GM19455 (cell line): ENCODE results near the gene PHYHD1.
A peak's percentile ranks its signal among the peaks of the same experiment; 100 is the strongest.

Experiments
- ATAC-seq: cut with Tn5 transposase; IDR thresholded peaks from one replicate; pipeline ENCODE4 v1.9.1; 2021; ENCODE audit not compliant: unreplicated experiment

The PHYHD1 gene

DNA sequence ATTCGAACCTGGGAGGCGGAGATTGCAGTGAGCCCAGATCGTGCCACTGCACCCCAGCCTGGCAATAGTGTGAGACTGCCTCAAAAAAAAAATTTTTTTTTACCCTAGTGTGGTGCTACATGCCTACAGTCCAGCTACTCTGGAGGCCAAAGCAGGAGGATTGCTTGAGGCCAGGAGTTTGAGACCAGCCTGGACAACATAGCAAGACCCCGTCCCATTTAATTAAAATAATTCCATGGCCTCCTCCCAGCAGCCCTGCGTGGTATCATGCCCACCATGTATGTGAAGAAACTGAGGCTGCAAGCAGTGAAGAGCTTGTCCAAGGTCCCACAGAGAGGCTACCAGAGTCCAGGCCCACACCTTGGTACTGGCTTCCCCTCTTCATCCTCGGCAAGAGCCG is 19.4 kb upstream of the PHYHD1 start:
- no peak for ATAC-seq

GRCh38 chr9:128901822-128902221 is 19.0 kb upstream of the PHYHD1 start:
- no peak for ATAC-seq

DNA sequence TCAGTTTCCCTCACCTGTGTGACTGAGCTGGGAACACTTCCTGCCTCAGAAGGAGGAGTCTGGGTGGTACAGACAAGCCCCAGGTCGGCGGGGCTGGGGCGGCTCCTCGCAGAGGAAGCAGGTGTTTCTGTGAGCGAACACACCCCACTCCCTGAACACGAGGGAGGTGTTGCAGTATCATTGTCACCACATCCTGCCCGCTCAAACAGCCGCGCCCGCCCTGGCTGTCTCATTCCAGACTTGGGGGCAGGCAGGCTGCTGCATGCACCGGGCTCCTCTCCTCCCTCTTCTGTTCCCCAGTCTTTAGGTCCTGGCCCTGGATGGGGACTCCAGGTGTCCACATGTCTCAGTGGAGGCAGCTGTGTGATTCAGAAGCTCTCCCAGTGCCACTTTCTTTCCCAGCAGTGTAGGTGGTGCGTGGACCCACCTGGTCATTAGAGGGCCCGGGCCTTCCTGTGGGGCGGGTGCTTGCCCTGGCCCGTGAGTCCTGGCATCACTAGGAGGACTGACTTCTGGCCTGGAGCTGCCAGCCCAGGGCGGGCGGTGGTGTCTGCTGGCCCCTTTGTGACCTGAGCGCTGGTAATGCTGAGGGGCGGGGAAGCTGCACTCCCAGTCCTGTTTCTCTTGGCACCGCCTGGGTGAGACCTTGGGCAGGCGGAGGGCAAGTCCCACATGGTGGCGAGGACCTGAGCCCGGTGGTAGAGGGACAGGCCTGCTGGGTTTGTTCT is 18.3 kb upstream of the PHYHD1 start:
- ATAC-seq, result peak; percentile 78

DNA sequence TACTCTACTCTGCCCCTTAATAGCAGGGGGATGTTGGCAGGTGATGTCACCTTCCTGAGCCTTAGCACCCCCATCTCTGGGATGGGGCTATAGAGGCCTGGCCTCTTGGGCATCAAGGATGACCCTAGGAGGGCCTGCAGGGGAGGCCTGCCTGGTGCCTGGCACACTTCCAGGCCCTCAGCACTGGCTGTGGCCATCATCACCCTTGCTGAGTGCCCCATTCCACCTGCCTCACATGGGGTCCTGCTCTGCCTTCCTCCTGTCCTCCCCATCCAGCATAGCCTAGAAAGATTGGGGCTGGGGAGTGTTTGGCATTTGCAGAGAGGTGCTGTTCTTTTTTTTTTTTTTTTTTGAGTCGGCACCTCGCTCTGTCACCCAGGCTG is 17.7 kb upstream of the PHYHD1 start:
- ATAC-seq, result no peak

DNA sequence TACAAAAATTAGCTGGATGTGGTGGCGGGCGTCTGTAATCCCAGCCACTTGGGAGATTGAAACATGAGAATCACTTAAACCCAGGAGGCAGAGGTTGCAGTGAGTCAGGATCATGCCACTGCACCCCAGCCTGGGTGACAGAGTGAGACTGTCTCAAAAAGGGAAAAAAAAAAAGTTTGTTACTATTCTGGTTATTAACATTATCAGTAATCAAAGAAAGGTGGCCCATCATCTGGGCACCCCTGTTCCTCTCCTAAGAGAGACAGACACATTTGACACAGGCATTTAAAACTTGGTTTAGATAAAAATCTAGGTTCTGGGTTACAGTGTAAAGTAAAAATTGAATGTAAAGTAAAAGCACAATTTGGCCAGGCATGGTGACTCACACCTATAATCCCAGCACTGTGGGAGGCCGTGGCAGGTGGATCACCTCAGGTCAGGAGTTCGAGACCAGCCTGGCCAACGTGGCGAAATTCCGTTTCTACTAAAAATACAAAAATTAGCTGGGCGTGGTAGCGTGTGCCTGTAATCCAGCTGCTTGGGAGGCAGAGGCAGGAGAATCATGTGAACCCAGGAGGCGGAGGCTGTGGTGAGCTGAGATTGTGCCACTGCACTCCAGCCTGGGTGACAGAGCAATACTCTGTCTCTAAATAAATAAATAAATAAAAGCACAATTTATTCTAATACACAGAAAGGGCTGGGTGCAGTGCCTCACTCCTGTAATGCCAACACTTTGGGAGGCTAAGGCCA is 16.7 kb upstream of the PHYHD1 start:
- ATAC-seq, result no peak

DNA sequence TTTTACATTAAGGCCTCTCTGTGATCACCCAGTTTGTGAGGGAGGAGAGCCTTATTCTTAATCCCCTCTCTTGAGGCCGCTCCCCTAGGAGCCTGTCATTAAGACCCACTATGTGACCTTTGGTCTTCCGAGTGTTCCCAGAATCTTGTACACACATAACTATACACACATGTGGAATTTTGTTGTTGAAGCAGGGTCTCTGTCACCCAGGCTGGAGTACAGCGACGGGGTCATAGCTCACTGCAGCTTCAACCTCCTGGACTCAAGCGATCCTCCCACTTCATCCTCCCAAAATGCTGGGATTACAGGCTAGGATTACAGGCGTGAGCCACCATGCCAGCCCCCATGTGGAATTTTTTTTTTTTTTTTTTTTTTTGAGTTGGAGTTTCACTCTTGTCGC is 14.8 kb upstream of the PHYHD1 start:
- ATAC-seq, result no peak

DNA sequence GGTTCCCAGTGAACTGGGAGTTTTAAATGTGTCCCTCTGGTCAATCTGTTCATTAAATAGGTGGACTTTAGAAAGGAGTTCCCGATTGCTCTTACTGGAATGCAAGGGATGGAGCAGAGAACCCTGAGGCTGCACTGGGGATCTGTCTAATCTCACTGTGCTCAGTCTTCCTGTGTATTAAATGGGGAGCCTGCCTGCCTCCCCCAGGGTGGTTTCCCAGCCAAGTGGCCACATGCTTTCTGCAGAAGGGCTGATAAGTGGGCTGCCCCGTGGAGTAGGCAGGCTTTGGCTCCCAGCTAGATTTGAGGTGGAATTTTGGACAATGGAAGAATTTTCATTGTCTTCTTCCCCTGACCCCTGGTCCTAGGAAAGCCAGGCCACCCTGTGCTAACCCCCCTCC is 14.0 kb upstream of the PHYHD1 start:
- no peak for ATAC-seq

GRCh38 chr9:128908372-128908771 is 12.4 kb upstream of the PHYHD1 start:
- no peak for ATAC-seq

- ATAC-seq, result no peak
Measured at GRCh38 chr9:128909859-128910258, 10.9 kb upstream of the PHYHD1 start.

GRCh38 chr9:128910906-128911305 is 9.9 kb upstream of the PHYHD1 start:
- ATAC-seq, result no peak

GRCh38 chr9:128911529-128912035 is 9.2 kb upstream of the PHYHD1 start:
- ATAC-seq, result no peak

DNA sequence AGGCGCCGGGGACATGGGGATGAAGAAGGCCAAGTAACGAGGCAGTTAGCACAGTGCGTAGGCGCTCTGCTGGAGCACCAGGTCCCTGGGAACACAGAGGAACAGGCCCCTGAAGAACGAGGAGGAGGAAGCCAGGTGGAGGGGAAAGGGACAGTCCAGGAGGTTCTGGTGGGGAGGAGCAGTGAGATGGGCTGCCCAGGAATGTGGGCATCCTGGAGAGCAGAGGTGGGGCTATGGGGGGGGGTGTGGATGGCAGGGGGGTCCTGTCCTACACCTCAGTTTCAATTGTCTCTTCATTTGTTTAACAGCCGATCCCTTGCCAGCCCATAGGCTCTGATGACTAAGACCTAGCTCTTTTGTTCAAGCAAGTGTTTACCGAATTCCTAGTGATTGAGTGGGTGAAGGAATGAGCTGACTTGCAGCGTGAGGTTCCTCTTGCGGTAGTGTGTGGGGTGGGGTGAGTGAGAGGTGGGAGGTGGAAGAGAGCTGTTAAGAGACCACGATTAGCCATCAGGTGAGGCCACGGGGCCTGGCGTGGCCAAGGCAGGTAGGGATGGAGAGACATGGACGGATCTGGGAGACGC is 8.4 kb upstream of the PHYHD1 start:
- no peak for ATAC-seq

DNA sequence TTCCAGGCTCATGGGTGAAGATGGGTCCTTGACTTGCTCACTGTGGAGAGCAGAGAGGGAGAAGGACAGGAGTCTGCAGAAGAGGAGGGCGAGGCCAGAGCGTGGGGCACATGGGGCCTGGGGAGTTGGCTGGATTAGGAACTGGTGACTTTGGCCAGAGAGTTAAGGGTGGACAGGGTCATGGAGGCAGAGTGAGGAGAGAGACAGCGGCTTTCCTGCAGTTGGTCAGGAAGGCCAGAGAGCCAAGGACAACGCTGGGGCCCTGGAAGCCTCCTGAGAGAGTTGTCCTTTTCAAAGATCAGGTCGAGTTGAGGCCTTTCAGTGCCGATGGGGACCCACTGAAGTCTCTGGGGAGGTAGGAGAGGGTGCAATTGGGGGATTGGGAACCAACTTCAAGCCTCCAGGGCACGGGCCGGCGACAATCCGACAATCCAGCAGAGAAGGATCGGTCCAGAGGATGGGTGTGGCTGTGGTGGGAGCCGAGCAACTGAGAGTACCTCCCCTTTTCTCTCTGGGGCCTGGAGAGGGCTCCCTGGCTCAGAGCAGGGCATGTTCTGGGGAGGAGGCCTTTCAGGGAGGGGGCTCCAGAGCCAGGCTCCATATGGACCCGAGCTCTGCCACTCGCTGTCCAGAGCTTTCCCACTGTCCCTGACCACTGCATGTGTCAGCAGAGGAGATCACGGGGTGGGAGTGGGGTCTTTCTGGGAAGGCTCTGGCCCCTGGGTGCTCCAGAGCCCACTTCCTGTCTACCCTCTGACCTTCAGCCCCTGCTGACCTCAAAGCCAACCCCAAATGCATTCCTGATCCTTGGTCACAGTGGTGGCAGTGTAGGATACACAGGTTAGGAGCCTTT is 7.5 kb upstream of the PHYHD1 start:
- ATAC-seq, result no peak

- no peak for ATAC-seq
Measured at GRCh38 chr9:128913995-128914772, 6.6 kb upstream of the PHYHD1 start.

- no peak for ATAC-seq
Measured at GRCh38 chr9:128916204-128916603, 4.6 kb upstream of the PHYHD1 start.

- ATAC-seq, result no peak
Measured at GRCh38 chr9:128916745-128917144, 4.0 kb upstream of the PHYHD1 start.

DNA sequence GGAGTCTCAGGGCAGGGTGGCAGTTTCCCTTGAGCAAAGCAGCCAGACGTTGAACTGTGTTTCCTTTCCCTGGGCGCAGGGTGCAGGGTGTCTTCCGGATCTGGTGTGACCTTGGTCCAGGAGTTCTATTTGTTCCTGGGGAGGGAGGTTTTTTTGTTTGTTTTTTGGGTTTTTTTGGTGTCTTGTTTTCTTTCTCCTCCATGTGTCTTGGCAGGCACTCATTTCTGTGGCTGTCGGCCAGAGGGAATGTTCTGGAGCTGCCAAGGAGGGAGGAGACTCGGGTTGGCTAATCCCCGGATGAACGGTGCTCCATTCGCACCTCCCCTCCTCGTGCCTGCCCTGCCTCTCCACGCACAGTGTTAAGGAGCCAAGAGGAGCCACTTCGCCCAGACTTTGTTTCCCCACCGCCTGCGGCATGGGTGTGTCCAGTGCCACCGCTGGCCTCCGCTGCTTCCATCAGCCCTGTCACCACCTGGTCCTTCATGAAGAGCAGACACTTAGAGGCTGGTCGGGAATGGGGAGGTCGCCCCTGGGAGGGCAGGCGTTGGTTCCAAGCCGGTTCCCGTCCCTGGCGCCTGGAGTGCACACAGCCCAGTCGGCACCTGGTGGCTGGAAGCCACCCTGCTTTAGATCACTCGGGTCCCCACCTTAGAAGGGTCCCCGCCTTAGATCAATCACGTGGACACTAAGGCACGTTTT is 3.5 kb upstream of the PHYHD1 start:
- no peak for ATAC-seq

- no peak for ATAC-seq
Measured at GRCh38 chr9:128918921-128919320, 1.9 kb upstream of the PHYHD1 start.

DNA sequence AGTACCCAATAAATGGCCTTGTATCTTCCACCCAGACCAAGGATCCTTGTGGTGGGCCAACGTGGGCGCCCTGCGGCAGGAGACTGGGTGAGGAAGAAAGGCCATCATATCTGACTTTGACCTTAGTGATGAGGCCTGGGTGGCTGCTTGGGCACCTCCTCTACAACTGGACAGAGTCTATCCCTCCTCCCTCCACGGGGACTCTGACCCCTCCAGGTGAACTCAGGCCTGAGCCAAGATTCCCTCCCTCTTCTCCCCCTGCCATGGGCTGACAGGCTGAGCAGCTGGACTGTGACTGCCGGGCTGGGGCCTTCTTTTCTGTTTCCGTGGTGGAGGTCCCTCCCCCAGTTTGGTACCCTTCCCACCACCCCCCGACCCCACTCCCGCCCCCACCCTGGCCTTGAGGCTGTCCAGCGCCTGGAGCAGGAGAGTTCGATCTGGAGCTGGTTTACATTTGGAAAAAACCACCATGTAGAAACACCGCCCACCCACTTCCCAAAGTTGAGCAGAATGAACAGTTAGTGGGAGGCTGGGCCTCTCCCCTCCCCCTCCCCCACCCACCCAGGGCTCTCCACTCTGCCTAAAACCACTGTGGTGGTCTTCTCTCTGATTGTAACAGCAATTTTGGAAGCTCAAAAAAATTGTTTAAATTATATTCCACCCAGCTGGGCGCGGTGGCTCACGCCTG is 1.2 kb upstream of the PHYHD1 start:
- no peak for ATAC-seq
